Activated CD4-positive, alpha-beta T cell treated with anti-CD3 and anti-CD28 coated beads, Interleukin-2, Interleukin-4, amounts not matched to agents 100 ng/mL and 50 ng/mL, durations not matched to agents 16 hours and 8 hours (primary cell): ENCODE data around the gene SMYD3.

Experiments used
- DNase-seq: peaks from one replicate; pipeline ENCODE4 v3.0.0-alpha.2; 2020; ENCODE audit warnings: low spot score

The SMYD3 gene

DNA sequence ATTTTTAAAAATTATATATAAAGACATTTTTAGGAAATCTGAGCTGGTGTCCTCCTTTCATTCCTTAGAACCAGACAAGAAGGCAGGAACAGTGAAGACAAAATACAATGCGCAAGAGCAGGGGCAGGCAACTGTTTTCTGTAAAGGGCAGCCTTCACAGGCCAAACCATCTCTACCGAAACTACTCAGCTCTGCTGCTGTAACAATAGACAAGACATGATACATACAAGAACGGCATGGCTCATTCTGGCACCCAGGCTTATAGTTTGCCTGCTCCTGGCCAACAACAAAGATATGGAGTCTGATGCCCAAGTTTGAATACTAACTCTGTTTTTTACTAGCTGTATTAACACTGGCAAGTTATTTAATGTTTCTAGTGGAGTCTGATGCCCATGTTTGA, 232.0 kb downstream of the SMYD3 start:
- no peak for DNase-seq

DNA sequence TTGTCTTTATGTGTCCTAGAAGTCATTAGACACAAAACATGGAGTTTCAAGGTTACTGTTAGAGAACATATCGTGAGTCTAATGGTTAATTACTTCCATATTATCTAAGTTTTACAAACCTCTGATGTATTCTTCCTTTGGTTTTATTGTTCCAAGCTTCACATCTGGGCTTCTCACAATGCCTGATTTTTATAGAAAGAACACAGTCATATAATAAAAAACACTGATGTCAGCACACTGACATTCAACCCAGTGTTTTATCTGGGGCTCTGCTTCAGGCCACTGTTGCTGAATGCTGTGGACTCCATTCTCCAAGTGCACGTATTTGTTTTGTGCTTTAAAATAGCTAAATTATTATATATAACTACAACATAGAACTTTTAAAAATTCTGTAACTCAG, 232.9 kb downstream of the SMYD3 start:
- DNase-seq, result no peak

DNA sequence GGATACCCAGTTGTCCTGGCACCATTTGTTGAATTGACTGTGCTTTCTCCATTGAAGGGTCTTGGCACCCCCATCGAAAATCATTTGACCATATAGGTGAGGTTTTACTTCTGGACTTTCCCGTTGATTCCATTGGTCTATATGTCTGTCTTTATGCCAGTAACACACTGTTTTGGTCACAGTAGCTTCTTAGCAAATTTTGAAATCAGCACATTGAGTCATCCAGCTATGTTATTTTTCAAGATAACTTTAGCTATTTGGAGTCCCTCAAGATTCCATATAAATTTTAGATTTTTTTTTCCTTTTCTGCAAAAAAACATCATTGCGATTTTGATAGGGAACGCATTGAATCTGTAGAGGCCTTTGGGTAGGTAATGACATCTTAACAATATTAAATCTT, 235.6 kb downstream of the SMYD3 start:
- DNase-seq, result no peak

DNA sequence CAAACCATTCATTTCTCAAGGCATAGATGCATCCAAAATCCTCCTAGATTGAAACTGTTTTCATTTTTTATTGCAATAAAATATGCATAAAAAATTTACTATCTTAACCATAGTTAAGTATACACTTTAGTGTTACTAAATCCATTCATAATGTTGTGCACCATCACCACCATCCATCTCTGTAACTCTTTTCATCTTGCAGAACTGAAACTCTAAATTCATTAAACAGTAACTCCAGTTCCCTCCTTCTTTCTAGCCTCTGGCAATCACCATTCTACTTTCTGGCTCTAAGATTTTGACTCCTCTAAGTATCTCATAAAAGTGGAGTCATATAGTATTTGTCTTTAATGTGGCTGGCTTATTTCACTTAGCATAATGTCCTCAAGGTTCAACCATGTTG, 236.8 kb downstream of the SMYD3 start:
- no peak for DNase-seq

DNA sequence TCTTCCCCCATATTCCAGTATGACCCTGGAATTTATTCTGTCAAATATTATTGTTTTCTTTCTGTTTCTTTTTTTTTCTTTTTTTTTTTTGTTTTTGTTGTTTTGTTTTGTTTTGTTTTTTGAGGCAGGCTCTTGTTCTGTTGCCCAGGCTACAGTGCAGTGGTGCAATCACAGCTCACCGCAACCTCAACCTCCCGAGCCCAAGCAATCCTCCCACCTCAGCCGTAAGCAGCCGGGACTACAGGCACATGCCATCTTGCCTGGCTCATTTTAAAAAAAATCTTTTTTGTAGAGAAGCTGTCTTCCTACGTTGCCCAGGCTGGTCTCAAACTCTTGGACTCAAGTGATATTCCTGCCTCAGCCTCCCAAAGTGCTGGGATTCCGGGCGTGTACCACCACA, 237.6 kb downstream of the SMYD3 start:
- no peak for DNase-seq

DNA sequence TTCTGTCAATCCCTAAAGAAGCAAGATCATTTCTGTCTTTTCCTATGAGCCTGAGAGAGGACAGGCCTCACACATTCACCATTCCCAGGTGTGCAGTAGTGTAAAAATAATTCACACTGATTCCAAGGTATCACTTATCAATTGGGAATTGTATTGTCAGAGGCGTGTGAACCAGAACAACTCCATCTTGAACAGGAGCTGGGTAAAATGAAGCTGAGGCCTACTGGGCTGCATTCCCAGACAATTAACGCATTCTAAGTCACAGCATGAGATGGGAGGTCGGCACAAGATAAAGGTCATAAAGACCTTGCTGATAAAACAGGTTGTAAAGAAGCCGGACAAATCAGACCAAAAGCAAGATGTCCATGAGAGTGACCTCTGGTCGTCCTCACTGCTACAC, 239.2 kb downstream of the SMYD3 start:
- DNase-seq, result no peak

DNA sequence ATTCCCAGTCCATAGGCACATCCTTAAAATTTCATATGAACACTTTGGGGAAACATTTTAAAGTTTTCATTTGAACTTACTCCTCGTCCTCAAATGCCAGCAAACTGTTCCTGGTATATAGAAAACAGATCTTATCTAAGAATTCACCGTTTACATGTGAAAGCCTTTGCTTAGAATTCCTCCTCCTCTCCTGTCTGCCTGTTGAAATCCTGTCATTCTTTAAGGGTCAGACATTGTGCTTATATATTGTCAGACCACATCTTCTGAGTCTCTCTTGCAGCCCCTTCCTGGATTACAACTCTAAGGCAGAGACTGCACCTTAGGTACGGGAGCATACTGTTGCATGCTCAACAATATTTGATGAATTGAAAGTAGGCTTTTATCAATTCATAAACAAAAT, 239.7 kb downstream of the SMYD3 start:
- DNase-seq, result no peak

DNA sequence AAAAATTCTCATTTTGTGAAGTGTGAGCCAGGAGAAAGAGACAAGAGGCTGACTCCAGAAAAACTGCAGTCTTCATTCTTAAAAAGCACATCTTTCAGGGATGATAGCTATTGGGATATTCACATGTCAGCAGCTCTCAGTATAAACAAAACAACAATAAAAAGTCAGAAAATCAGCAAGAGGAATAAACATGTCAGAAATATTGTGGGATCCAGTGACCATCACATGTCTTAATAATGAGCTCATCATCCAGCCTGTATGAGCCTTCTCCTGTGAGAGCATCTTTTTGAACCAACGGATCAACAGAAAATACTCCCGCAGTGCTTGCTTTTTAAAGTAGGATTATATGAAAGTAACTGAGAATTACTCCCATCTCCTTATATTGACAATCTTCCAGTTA, 241.6 kb downstream of the SMYD3 start:
- no peak for DNase-seq

DNA sequence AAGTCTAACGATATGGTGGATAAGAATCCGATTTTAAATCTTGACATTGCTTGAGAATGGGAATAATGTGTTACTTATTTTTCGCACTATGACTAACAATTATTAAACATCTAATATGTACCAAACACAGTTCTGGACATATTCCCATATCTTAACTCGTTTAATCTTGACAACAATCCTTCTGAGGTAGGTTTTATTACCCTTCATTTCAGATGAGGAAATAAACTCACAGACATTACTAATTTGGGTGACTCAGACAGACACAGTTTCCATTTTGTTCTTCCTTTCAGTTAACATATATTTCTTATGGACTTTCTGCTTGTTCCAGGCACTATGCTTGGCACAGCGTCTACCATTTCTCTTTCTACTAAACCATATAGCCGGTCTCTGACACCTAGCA, 244.8 kb downstream of the SMYD3 start:
- DNase-seq, result no peak

DNA sequence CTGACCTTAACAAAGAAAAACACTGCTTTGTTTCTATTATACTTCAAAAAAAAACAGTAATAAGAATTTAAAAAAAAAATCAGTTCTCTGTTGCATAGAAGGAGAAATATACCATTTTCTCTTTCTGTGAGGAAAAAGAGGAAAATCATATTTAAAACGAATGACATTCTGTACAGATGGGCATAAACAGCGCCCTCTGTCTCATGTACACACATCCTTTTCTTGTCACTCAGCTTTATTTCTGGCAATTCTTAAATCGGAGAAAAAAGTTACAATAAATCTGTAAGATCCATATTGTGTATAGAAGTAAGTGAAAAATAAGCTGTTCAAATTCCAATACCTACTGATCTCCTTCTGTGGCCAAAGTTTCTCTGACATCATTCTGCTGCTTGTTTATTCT, 245.4 kb downstream of the SMYD3 start:
- DNase-seq, result no peak

DNA sequence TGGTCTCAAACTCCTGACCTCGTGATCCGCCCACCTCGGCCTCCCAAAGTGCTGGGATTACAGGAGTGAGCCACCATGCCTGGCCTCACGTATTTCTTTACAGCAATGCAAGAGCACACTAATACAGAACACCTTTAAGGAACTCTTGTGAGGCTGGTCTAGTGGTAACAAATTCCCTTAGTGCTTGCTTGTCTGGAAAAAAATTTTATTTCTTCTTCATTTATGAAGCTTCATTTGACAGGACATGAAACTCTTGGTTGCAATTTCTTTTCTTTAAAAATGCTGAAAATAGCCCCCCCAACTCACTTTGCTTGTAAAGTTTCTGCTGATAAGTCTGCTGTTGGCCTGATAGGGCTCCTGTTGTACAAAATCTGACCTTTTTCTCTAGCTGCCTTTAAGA, 248.8 kb downstream of the SMYD3 start:
- no peak for DNase-seq

DNA sequence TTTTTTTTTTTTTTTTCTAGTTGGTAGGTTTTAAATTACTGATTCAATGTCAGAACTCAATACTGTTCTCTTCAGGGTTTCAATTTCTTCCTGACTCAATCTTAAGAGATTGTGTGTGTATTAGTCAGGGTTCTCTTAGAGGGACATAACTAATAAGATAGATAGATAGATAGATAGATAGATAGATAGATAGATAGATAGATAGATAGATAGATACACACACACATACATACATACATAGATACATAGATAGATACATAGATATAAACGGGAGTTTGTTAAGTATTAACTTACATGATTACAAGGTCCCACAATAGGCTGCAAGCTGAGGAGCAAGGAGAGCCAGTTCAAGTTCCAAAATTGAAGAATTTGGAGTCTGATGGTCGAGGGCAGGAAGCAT, 251.3 kb downstream of the SMYD3 start:
- no peak for DNase-seq

DNA sequence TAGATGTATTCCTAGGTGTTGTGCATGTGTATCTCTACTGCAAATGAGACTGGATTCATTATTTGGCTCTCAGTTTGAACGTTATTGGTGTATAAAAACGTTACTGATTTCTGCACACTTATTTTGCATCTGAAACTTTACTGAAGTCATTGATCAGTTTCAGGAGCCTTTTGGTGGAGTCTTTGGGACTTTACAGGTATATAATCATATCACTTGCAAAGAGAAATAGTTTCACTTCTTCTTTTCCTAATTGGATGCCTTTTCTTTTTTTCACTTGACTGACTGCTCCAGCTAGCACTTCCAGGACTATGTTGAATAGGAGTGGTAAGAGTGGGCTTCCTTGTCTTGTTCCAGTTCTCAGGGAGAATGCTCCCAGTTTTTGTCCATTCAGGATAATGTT, 252.2 kb downstream of the SMYD3 start:
- DNase-seq, result no peak

DNA sequence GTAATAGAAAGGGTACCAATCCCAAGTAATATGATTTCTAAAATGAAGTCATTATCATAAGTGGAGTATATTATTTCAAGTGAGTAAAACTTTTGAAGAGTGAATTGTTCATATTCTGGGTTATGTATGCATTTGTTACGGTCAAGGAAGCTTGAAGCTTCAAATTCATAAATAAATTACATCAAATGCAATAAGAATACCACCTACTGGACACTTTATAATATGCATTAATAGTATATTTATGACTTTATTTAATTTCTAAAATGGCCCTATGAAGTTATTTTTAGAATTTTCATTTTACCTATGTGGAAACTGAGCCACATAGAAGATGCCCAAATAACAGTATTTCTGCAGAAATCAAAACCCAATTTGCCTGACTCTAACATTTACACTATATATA, 260.6 kb downstream of the SMYD3 start:
- DNase-seq, result no peak

DNA sequence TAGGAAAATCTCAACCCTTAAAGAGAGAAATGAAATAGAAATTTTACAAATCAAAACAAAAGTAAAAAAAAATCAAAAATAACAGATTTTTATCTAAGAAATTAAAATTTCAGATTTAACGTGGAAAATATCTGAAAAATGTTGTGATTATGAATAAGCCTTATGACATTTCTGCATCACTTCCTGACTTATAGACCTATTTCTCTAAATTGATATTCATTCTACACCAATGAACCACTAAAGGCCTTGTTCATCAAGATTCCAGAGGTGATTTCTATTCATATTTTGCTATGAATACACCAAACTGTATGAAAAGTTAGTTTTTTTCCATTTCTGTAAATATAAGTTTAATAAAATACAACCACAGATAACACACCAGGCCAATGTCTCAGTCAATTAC, 261.5 kb downstream of the SMYD3 start:
- DNase-seq, result no peak

DNA sequence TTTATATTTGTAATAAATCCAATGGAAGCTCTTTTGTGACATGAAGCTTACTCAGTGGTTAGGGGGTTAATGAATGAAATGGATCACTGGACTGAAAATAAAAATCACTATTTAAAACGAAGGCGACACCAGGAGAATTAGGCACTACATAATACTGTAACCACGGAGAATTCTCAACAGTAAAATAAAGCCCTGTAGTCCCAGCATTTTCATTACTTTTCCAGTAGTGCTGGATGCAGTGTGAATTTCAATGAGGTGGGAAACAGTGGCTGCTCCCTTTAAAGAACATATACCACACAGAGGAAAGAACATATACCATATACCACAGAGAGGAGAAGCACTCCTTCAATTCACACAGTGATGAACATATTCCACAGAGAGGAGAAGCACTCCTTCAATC, 275.0 kb downstream of the SMYD3 start:
- DNase-seq, result no peak

DNA sequence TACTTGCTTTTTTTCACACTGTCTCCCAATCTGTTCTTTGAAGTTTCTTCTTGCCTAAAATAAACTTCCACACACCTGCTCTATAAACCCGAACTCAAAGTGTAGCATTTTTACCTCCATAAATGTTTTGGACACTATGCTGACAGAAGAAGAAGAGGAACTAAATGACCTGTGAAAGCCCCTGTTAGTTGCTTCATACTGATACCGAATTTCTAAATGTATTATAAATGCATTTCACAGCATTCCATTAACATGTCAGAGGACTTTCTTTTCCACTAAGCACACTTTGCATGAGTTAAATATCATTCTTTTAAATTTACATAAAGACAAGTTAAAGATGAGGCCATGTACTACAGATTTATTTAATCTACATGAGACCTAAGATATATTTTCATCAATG, 281.0 kb downstream of the SMYD3 start:
- DNase-seq, result no peak

DNA sequence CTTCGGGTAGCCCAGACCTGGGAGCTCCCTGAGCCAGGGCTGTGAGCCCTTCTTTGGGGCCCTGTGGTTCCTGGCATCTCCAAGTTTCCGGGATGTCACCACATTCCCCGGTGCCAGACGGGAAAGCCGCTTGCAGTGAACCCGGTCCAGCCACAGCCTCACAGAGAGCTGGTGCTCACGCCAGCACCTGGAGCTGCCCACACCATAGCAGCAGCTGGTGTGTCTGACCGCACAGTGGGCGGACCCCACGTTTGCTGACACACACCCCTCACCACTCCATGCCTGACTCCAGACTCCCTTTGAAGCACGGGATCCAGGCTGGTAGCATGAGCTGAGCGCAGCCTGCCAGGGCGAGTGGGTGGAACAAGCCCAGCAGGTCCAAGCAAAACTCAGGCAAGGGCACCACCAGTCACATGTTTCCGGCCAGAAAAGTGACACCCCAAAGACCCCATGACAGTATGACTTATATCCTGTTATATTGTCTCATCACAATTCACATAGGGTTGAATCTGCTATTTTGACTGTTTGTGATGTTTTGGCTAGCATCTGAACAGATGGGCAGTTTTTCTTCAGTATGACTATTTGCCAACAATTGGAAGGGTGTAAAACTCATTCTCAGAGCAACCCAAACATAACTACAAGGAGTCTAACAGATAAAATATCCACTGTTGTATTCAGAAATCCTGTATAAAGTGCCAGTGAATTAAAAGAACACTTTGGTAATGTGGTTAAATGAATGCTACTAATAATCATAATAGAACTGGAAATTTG, 285.4 kb downstream of the SMYD3 start:
- DNase-seq, result no peak

DNA sequence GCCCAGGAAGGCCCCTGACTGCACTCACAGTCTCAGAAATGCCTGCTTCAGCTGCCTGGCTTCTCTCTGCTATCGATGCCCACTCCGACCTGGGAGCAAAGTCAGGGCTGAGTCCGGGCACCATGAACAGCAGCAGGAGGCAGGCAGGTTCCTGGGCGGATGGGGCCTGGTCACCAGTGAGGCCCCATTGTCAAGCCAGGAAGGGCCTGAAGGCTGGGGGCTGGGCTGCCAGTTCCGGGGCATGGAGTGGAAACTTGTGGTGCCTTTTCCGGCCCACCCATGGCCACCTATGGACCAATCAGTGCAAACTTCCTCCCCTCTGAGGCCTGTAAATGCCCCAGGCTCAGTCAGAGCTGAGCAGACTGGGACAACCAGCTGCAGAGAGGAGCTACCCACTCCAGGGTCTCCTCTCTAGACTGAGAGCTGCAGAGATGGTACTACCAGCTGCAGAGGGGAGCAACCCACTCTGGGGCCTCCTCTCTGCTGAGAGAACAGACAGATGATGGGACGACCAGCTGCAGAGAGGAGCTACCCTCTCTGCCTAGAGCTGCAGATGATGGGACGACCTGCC, 286.5 kb downstream of the SMYD3 start:
- DNase-seq, result no peak

DNA sequence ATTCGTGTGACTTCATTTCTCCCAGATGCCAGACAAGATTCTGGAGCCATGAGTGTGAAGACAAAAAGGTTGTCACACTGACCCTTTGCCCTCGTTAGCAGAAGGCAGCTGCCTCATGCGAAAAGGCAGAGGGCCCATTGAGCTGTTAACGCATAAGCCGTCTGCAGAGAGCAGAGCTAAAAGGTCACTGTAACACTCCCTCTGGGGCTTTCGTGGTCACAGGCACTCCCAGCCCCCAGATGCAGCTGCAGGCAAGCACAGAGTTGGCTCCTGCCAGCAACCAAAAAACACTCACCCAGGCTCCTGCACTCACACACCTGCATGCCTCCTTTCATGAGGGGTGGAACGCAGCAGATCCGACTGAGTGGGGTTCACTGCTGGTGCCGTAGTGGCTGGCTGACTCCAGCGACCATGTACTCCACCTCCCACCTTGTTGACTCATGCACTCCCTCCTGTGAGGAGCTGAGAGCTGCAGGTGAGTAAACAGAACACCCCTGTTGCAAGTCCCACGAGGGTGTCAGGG, 287.5 kb downstream of the SMYD3 start:
- DNase-seq, result no peak

DNA sequence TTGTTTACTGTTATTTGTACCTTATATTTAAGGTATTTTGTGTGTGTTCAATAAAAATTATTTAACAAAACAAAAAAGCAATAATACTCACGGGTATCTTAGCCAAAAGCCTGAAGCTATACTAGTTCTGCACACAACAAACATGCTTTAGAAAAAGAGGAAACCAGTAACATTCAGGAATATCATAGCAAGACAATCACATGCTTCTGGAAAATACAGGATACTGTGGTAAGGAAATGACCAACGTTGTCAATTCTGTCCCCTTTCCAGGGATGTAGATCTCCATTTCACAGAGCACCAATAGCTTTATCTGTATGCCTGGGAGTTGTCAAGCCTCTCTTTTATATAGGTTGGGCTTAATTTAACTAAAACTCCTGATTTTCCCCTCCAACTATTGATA, 288.4 kb downstream of the SMYD3 start:
- DNase-seq, result no peak

DNA sequence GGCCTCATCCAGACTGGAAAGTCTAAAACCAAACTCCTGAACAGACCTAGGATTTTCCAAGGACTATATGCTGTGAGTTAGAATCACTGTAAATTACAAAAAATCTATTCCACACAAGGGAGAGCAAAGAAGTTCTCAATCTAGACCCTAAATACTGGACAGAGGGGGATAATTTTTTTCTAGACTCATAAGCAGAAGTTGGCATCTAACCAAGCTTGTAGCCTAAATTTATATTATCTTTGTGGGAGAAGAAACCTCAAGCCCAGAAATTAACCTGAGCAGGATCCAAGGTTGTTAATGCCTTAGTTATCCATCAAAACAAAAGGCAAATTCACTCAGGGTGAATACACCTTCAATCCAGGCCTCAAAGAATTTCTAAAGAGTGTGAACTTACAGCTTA, 290.2 kb downstream of the SMYD3 start:
- no peak for DNase-seq

DNA sequence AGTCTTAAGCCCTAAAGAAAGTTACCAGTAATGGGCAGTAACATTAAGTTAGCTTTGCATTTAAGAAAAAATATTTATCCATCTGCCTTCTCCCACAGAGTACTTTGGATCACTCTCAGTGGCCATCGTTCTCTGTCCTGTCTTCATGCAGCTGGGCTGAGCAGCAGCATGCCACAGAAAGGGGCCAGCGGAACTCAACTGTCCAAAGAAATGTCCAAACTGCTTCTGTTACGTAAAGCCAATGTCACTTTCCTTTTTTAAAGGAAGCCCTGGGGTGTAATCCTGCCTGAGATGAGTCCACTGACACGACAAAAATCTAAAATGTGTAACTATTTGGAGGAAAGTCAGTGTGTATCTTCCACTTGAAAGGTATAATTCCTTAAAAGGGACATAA, 291.6 kb downstream of the SMYD3 start:
- no peak for DNase-seq
